Type B pancreatic cell (in vitro differentiated cells): Measurements from ENCODE around the gene RILPL2. TPM values are rescaled to one million over a fixed set of nuclear protein-coding genes. Genes with fewer than 3 reads are reported as not detected.

ENCODE experiments used
- DNase-seq: peaks from one replicate; pipeline ENCODE4 v3.0.0; 2021; ENCODE audit warnings: mixed read lengths; ENCODE audit not compliant: unreplicated experiment; ENCODE audit errors: extremely low spot score
- H3K27ac Mint-ChIP-seq: 2 replicates; pipeline ENCODE4 v1.8.0; 2021; ENCODE audit warnings: mild to moderate bottlenecking, mixed read lengths
- H3K27me3 Mint-ChIP-seq: 2 replicates; pipeline ENCODE4 v1.8.0; 2021; ENCODE audit warnings: mixed read lengths
- H3K36me3 Mint-ChIP-seq: 2 replicates; pipeline ENCODE4 v1.8.0; 2021; ENCODE audit warnings: mixed read lengths
- H3K4me1 Mint-ChIP-seq: one replicate; pipeline ENCODE4 v1.8.0; 2021; ENCODE audit warnings: mixed read lengths; ENCODE audit not compliant: unreplicated experiment
- H3K4me3 Mint-ChIP-seq: 2 replicates; pipeline ENCODE4 v1.8.0; 2021; ENCODE audit warnings: mild to moderate bottlenecking, mixed read lengths
- H3K9me3 Mint-ChIP-seq: 2 replicates; pipeline ENCODE4 v1.8.0; 2021; ENCODE audit warnings: mixed read lengths
- CTCF ChIP-seq: fragments of 200-600 bp; sonication (generic); conservative IDR thresholded peaks from 2 replicates; pipeline ENCODE4 v1.5.0; 2021; ENCODE audit warnings: antibody characterized with exemption, mild to moderate bottlenecking
- total RNA-seq: library from RNA; stranded (reverse); gene quantifications from 2 replicates; pipeline ENCODE4 v1.2.1, GENCODE V29; 2021; ENCODE audit warnings: low replicate concordance

The RILPL2 gene
- total RNA-seq, 1 donor from 2014 or later: 1.4 TPM

GRCh38 chr12:123401753-123402683, 34.5 kb downstream of the RILPL2 start:
- Mint-ChIP-seq H3K9me3 (no peaks in the 10 kb centered on the region), H3K27ac (no peak overlapping the region), H3K27me3 (no peaks in the 10 kb centered on the region), H3K4me1 (no peaks in the 10 kb centered on the region), H3K4me3 (no peak overlapping the region), H3K36me3 (peaks cover 9% of the 10 kb centered on the region)
- no peak for DNase-seq
- TF ChIP-seq CTCF: no peak

GRCh38 chr12:123399255-123399617, 37.2 kb downstream of the RILPL2 start:
- Mint-ChIP-seq H3K4me1 (no peaks in the 10 kb centered on the region), H3K27me3 (no peaks in the 10 kb centered on the region), H3K4me3 (no peak overlapping the region), H3K27ac (no peak overlapping the region), H3K36me3 (peaks cover 14% of the 10 kb centered on the region), H3K9me3 (no peaks in the 10 kb centered on the region)
- no peak for TF ChIP-seq CTCF
- DNase-seq: no peak

GRCh38 chr12:123398550-123399254, 37.8 kb downstream of the RILPL2 start:
- no peak overlapping the region for H3K4me3 Mint-ChIP-seq
- no peak for TF ChIP-seq CTCF
- no peak overlapping the region for H3K27ac Mint-ChIP-seq
- H3K36me3 Mint-ChIP-seq: peaks cover 14% of the 10 kb centered on the region
- DNase-seq: no peak
- no peaks in the 10 kb centered on the region for H3K4me1 Mint-ChIP-seq
- no peaks in the 10 kb centered on the region for H3K27me3 Mint-ChIP-seq
- no peaks in the 10 kb centered on the region for H3K9me3 Mint-ChIP-seq

- TF ChIP-seq CTCF: no peak
- Mint-ChIP-seq H3K9me3 (no peaks in the 10 kb centered on the region), H3K36me3 (peaks cover 11% of the 10 kb centered on the region), H3K4me3 (no peak overlapping the region), H3K27ac (no peak overlapping the region), H3K4me1 (no peaks in the 10 kb centered on the region), H3K27me3 (no peaks in the 10 kb centered on the region)
- DNase-seq: no peak
Observed at GRCh38 chr12:123398177-123398549, 38.3 kb downstream of the RILPL2 start.

- Mint-ChIP-seq H3K4me1 (no peaks in the 10 kb centered on the region), H3K36me3 (peaks cover 15% of the 10 kb centered on the region), H3K9me3 (no peaks in the 10 kb centered on the region), H3K4me3 (no peak overlapping the region), H3K27me3 (no peaks in the 10 kb centered on the region), H3K27ac (peak overlapping the region; percentile 39)
- no peak for TF ChIP-seq CTCF
- no peak for DNase-seq
Observed at GRCh38 chr12:123397400-123397799, 39.1 kb downstream of the RILPL2 start.
